GM04503 (cell line): ENCODE results near the gene GEMIN4.
"Not testable (repeated sequence)": the region's sequence is repeated elsewhere in the genome, so short reads cannot be mapped to it uniquely, and the experiment has no call there.

Source experiments
- DNase-seq: peaks from one replicate; pipeline ENCODE4 v3.0.0-alpha.2; 2012; ENCODE audit warnings: low read depth

The GEMIN4 gene

DNA sequence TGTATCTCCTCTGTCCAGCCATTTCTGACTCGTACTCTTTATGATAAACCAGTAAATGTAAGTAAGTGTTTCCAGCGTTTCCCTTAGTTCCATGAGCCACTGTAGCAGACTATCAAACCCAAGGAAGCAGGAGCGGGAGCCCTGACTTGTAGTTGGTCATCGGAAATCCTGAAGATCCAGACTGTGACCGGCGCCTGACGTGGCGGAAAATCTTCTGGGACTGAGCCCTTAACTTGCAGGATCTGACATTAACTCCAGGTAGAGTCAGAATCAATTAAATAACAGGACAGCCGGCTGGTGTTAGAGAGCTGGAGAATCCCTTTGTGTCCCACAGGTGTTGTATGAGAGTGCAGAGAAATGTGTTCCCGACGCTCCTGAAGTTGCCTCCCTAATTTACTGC, 26.0 kb upstream of the GEMIN4 start:
- no peak for DNase-seq

DNA sequence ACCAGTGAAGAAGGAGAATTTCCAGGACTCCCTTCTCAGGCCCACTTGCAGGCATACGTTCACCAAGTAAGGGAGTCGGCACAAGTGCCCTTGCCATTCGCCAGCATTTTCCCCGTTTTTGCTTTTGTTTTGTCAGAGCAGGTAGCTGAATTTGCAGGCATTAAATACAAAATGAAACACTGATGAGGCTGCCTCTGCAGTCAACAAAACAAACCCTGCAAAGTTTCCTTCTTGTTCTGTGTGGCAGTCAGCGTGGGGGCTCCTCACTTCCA, 22.2 kb upstream of the GEMIN4 start:
- DNase-seq: no peak

DNA sequence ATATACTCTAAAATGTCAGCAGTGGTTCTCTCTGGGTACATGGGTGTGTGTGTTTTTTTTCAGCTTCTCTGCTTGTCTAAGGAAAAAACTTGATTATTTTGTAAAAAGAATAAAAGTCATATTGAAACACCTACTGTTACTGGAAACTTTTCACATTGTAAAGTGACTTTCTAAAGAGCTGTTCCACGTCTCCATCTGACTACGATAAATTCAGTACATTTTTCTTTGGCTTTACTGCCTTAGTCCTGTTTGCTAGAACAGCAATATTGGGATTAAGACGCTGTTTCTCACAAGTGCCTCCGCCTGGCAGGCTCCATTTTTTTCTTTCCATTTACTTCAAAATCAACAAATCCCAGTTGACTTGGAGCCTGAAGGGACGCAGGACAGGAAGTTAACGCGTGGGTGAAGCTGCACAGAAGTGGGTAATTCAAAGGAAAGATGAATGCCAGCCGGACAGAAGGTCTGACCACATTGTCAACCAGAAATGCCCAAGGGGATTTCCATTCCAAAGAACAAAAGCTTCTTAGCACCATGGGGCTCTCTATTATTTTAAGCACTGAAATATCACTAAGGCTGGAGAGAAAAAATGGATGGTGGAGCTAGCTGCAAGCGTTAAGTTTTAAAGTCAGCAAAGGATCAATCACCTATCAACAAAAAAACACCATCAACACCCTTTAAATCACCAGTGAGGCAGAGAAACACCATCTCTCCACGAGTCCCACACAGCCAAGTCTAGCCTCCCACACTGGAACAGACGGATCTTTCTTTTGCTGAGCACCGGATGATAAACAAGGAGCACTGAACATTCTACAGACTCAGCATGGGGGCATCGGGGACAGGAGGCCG, 21.6 kb upstream of the GEMIN4 start:
- DNase-seq: no peak

DNA sequence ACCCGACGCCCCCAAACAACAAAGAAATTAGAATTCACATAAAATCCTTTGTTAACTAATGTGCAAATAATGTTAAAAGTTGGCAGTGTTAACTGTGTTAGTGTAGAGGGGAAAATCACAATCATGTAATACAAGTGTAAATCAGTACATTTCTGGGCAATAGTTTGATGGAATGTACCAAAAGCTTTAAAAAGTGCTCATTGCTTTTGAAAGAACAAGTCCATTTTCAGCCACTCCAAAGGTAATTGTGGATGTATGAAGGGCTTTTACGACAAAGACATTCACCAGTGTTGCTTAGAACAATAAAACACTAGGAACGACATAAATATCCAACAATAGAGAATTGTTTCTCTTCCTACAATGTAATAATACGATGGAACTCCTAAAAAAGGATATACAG, 21.0 kb upstream of the GEMIN4 start:
- DNase-seq: no peak

DNA sequence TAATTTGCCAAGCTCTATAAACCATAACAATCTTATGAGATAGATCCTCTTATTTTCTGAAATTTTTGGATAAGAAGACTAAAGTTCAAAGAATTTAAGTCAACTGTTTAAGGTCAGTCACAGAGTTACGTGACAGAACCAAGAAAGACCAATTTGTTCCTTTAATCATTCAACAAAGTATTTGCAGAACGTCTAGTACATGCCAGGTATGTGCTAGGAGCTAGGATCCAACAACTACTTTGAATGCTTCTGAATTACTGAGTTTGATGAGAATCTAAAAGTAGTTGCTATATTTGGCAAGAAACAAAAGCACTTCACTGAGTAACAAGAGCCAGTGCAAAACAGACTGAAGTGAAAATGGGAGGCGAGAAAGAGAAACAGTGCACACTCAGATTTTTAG, 15.0 kb upstream of the GEMIN4 start:
- no peak for DNase-seq

DNA sequence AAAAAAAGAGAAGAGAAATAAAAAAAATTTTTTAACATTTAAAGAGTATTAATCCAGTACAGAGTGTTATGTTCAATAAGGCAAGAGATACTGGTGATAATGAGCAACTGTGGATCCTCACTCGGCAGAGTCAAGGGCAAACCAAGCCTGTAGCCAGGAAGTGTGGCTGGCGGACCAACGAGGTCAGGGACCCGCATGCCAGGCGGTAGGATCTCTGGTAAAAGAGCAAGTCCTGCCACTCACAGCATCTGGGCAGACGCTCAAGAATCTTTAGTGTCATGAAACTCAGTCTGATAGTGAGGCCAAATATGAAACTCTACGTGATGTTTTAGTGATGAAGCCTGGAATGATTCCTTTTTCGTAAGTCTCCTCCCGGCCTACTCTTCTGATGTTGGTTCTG, 8.3 kb upstream of the GEMIN4 start:
- DNase-seq: no peak

DNA sequence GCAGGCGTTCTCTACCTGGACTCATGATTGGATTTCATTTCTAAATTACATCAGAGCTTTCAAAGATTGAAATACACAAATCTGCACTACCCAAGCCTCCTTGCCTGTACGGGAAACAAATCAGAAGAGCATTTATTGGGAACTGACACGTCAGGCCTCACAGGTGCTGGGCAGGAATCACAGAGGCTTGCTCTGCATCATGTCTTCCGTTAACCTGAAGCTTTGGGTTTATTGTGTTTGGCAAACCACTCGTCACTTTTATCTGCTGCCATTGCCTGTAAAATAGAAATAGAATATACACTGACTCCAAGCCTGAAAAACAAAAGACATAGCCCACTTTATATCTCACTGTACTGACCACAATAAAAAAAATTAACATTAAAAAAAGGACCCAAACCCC, 7.9 kb upstream of the GEMIN4 start:
- no peak for DNase-seq

DNA sequence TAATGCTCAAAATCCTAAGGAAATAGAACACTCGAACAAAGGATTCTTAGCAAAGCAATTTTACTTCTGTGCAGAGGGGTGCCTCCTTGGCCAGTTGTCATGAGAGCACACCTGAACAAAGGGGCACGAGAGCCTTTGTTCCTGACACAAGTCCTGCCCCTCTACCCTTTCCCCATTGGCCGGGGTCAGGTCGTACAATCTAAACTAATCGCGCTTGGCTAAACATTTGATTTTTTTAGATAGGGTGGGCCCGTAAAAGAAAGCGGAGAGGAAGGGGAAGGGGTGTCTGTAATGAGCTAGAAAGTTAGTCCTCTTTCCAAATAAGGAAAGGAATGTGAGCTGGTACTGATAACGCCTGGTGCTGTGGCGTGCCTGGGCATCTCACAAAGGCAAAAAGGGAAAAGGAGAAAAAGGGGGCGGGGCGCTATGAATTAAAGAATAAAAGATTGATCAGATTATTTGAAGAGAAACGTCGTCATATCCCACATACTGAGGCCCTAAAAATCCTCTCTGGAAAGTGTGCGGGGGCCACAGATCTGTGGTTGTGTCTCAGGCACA, 4.0 kb upstream of the GEMIN4 start:
- not testable (repeated sequence) for DNase-seq

DNA sequence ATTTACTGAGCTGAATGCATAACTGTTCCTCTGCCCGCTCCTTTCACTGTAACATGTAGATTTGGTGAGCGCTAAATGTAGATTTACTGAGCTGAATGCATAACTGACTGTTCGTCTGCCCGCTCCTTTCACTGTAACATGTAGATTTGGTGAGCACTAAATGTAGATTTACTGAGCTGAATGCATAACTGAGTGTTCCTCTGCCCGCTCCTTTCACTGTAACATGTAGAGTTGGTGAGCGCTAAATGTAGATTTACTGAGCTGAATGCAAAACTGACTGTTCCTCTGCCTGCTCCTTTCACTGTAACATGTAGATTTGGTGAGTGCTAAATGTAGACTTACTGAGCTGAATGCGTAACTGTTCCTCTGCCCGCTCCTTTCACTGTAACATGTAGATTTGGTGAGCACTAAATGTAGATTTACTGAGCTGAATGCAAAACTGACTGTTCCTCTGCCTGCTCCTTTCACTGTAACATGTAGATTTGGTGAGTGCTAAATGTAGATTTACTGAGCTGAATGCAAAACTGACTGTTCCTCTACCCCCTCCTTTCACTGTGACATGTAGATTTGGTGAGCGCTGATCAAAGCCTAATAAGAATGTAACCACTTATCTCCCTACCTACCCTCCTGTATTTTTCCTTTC, 3.4 kb upstream of the GEMIN4 start:
- not testable (repeated sequence) for DNase-seq

DNA sequence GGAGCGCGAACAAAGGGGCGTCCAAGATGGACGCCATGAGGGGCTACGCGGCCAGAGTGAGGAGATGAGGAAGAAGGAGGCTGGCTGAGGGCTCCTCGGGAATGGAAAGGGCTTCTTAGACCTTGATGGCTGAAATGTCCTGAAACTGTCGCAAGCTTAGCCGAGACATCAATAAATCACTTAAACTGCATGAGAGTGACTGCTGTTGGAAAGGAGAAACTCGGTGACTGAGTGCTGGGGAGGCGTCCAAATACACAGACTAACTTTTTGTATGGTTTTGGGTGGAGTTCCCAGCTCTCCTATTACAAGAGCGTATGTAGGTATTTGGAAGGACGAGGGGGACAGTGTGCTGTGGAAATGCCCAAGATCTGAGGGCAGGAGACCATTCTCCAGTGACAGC, 1.4 kb upstream of the GEMIN4 start:
- DNase-seq: no peak

DNA sequence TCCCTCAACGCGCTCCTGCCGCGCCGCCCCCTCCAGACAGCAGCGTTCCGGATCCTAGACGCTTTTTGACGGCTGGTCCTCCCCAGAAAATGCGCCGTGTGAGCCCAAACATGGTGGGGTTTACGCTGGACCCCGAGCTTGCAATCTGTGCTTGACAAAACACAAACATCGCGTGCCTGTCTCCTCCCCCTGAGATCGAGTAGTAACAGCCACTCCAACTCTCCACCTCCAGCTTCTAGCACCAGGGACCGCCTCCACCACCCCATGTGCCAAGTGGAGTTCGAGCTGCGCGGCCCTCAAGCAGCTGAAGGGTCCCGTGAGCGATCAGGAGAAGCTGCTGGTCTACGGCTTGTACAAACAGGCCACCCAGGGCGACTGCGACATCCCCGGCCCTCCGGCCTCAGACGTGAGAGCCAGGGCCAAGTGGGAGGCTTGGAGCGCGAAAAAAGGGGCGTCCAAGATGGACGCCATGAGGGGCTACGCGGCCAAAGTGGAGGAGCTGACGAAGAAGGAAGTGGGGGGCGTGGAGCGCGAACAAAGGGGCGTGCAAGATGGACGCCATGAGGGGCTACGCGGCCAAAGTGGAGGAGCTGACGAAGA, 656 bp upstream of the GEMIN4 start:
- no peak for DNase-seq

DNA sequence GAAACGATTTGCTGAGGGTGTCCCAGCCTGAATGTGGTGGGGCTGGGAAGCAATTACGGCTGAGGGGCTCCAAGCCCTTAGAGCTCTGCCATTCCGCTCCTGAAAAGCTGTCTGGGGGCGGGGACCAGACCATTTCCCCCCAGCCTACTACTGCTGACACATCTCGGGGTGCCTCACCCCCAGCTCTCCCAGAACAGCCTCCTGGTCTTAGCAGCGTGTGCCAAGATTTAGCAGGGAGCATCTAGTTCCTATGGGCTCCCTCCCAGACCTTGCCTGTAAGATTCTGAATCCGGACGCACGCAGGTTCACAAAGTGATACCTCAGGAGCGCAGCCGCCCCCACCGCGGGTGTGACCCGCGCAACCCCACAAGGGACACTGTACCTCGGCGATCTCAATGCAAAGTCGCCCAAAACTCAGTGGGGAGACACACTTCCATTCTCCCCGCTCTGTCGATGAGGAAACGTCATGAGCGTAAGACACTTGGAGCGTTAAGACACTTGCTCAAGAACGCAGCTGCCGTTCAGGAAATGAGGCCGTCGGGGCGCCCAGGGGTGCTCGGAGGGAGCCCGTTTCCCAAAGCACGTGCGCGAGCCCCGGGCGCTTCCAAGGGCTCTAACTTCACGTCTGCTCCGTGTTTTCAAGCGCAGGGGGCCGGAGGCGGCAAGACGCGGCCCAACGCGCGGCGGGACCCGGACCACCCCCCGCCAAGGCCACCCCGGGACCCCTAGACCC, 629 bp downstream of the GEMIN4 start:
- no peak for DNase-seq

DNA sequence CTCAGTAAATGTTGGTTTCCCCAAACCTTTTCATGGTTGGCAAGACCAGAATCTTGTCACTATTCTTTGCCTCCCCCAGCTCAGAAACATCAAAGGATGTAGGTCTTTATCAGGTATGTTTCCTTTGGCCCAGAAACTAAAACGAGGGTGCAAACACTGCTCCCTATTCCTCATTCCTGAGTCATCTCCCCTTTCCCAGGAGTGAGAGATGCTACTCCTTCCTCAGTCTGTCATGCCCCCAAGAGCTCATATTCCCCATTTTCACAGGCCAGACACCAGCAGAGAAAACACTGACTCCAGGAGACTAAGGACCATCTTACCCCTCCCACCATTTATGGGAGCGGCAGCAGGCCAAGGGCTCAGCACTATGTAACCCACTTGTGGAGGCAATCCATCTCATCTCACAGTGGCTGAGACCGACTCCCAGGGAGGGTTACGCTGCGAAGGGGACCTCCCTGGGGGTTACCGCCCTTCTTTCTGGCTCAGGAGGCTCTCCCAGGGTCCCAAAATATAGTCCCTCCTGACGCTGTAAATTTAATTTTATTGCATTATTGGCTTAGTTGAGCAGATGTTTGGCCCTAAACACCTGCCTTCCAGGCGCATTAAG, 1.5 kb downstream of the GEMIN4 start:
- no peak for DNase-seq

DNA sequence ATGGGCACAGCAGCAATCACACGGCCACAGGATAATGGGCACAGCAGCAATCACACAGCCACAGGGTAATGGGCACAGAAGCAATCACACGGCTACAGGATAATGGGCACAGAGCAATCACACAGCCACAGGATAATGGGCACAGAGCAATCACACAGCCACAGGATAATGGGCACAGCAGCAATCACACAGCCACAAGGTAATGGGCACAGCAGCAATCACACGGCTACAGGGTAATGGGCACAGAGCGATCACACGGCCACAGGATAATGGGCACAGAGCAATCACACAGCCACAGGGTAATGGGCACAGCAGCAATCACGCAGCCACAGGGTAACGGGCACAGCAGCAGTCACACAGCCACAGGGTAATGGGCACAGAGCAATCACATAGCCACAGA, 2.7 kb downstream of the GEMIN4 start:
- not testable (repeated sequence) for DNase-seq

DNA sequence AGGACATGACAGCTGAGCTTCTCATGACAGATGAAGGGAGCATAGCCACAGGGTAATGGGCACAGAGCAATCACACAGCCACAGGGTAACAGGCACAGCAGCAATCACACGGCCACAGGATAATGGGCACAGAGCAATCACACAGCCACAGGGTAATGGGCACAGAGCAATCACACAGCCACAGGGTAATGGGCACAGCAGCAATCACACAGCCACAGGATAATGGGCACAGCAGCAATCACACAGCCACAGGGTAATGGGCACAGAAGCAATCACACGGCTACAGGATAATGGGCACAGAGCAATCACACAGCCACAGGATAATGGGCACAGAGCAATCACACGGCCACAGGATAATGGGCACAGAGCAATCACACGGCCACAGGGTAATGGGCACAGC, 3.5 kb downstream of the GEMIN4 start:
- not testable (repeated sequence) for DNase-seq

DNA sequence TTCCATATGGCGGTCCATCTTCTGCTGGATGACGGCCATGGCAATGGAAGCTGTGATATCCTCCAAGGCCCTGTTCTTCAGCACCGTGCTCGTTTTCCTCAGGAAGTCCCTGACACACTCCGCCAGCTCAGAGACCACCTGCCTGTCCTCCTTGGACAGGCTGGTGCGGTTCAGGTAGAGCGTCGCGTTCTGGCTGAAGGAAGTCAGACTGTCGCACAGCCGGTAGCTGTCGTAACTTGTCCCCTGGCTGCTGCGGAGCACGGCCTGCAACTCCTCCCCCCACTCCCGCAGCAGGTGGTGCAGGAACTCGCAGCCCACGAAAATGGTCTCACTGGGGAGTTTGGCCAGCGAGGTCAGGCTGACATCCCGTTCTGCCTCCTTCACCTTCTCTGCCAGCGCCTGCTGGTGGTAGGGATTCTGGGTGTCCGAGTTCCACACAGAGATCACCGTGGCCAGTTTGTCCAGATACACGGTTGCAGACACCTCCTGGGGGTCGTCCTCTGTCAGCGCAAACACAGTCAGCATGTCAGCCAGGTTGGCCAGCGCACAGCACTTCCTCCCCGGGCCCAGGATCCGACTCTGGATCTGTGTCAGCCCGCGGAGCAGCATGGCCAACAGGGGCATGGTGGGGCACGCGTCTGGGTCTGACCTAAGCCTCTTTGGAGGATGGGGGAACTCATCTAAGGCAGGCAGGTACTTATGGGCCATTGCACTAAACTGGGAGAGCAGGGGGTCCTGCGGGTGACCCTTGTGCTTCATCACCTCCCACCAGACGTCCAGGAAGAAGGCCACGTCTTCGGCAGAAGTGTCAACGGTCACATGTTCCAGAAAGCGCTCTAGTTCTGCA, 5.1 kb downstream of the GEMIN4 start:
- DNase-seq: no peak

DNA sequence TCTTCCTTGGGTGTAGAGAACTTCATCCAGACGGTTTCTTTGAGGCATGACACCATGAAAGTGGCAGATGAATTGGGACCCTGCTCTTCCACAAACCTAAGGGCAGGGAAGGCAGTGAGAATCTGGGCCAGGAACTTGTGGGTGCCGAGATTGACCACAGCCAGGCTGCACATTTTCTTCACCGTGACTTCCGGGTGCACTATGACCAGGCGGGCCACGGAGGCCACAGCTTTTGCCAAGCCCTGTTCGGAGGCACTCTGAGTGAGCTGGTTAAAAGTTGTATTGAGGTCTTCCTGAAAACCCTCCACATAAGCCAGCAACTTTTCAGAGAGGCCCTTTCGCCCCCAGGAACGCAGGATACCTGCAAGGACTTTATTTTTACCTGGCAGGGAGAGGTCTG, 5.9 kb downstream of the GEMIN4 start:
- no peak for DNase-seq

DNA sequence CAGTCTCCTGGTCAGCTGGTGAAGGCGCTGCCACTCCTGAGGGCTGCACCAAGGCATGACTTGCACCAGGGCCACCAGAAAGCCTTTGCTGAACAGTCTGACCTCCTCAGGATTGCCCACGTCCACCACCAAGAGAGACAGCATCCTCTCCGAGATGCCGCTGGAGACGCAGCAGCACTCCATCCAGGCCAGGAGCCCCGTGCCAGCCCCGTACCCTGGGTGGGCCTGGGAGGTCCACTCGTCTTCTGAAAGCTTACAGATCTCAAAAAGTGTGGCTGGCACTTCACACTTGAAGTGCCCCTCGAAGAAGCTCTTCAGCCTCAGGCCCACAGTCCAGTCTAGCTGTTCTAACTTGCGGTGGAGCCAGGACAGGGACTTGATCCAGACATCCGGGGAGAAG, 6.7 kb downstream of the GEMIN4 start:
- DNase-seq: no peak

DNA sequence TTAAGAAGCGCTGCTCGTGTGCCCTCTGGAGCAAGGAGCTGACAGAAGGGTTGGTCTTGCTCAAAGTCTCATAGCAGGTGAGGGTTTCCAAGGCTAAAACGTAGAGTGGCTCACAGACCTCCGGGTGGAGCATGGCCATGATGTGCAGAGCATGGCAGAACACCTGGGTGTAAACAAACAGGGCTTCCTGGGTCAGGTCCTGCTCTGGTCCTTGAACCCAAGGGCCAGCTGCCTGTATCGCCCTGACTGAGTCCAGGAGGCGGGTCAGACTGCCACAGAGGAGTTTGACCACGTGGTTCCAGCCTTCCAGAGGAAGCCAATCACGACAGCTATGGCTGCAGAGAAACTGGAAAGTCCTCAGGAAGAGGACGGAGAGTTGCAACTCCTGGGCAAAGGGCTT, 7.1 kb downstream of the GEMIN4 start:
- no peak for DNase-seq

DNA sequence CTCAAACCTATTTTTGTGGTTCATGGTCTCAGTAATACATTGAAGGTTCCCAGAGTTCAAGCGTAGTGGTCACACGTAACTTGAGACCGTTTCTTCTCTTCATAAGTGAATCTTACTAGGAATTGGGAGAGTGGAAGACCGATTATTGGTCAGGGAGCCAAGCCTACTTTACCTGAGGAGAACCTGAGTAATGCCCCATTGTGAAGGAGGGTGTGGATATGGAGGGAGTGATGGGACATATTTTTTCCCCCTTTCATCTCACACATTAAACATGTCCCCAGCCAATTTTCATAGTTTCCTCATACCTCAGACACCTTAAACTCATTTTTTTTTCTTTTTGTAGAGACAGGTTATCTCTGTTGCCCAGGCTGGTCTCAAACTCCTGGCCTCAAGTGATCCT, 8.9 kb downstream of the GEMIN4 start:
- no peak for DNase-seq

DNA sequence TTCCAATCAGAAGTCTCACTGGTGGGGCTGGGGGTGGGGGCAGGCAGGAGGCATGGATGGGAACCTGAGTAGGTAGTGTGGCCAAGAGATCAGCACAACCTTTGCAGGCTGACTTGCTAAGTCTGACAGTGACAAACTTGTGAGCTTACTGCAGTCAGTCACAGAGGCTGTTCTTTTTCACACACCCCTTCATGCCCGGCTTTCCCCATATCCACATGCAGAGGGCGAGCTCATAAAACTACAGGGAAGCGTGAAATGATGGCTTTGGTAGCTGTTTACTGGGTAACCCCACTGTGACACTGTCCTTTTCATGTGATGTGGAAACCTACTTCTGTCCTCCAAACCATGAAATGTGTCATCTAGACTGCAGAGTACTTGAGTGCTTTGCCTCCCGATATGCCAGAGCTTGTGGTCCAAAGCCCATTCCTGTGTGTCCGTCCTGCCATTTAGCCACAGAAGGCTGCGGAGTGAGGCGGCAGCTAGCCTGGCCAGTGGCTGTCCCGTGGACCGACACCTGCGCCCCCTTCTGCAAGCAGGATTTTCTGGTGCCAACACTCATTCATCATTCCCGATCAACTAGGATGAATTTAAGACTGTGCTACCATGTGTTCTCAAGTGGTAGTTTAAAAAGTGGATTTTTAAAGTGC, 9.8 kb downstream of the GEMIN4 start:
- no peak for DNase-seq
